ENCODE measurements around the gene GRIPAP1. TPM values are rescaled to one million over a fixed set of nuclear protein-coding genes. Genes with fewer than 3 reads are reported as not detected.
A peak's percentile ranks its signal among the peaks of the same experiment; 100 is the strongest.

The GRIPAP1 gene
- total RNA-seq, 2 experiments from 2014 or later, result 81.8 to 82.7 TPM

DNA sequence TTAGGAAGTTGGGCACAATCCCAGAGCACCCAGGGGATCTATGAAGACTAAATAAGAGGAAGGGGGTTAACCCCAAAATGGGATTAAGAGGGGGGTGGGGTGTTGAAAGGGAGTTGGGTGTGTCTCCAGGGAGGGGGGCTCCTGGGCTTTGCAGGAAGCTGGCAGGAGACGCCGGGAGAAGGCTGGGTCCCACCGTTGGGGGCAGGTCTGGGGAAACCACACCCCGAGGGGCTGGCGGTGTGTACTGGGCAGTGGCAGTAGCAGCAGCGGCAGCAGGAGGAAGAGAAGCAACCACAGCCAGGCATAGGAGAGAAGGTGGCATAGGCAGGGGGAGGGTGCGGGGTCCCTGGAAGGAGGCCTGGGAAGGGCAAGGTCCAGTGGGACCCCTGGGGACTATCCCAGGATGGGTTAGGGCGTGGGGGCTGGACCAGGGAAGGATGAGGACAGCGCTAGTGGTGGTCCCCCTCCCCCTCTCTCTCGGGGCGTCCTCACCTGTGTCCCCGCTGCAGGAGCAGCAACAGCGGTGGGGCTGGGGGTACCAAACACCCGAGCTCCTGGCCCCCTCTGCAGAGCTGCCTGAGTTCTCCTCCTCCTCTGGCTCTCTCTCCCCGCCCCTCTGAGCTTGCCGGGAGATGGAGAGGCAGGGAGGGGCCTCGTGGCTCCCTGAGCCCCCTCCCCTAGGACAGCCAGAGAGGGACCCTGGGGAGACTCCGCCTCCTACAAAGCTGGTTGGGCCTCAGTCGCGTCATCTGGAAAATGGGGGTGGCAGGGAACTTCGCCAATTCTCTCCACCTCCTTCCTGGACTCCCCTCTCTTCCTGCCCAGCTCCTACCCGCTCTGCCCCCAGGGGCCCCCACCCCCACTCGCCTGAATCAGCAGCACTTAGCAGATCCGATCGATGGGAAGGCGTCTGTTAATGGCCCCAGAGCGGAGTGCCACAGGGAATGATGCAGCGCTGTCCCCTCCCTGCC, 30.5 kb downstream of the GRIPAP1 start, which contains the start of gene KCND1:
KCND1 (minus strand) TSS at position 596 of the 971 bp plus-strand sequence. CDS start 1,573 bp downstream, outside the sequence.
- peaks cover 24% of the 10 kb centered on the region for H3K4me1 Mint-ChIP-seq (ENCODE audit: low read depth)
- POLR2A ChIA-PET, result interaction anchor here (1.7 kb wide), 1 partner anchor 13 kb away, joined by 4 read pairs; no protein-coding TSS in a partner anchor

DNA sequence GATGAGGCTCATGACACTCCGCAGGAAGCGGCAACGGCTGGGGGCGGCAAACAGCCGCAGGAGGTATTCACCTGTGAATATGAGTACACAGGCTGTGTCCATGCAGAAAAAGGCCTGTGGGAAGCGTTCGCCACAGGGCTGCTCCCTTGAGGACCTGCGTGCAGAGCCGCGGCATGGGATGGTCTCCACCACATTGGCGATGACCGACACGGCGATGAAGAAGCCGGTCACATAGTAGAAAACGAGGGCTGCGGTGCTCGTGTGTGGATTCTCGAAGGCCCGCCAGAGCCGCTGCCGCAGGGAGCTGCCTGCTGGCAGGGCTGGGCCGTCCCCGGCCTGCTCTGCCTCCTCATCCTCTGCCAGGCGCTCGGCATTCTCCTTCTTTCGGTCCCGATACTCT, 32.6 kb downstream of the GRIPAP1 start:
- POLR2A ChIA-PET, result interaction anchor here (2.4 kb wide), 1 partner anchor 12 kb away, joined by 9 read pairs; the partner anchor contains the start of gene OTUD5
- H3K36me3 Mint-ChIP-seq (ENCODE audit: low read depth), result peaks cover 14% of the 10 kb centered on the region
- no peak overlapping the region for H3K4me3 Mint-ChIP-seq
- DNase-seq (no peak), ATAC-seq (no peak)
- no peak overlapping the region for H3K27ac Mint-ChIP-seq
- H3K27me3 Mint-ChIP-seq (ENCODE audit: low read depth), result no peaks in the 10 kb centered on the region
- H3K4me1 Mint-ChIP-seq (ENCODE audit: low read depth), result peaks cover 14% of the 10 kb centered on the region
- CTCF ChIA-PET, result no interaction called here
- no peaks in the 10 kb centered on the region for H3K9me3 Mint-ChIP-seq (ENCODE audit: insufficient read depth)

More for the DNA sequence above, 30.5 kb downstream of the GRIPAP1 start, which contains the start of gene KCND1:
- Mint-ChIP-seq H3K36me3 (ENCODE audit: low read depth) (peaks cover 22% of the 10 kb centered on the region), H3K27ac (peak within 1 kb of the TSS; percentile 40), H3K4me3 (no peak within 1 kb of the TSS), H3K27me3 (ENCODE audit: low read depth) (no peaks in the 10 kb centered on the region), H3K9me3 (ENCODE audit: insufficient read depth) (no peaks in the 10 kb centered on the region)
- CTCF ChIA-PET, result interaction anchor here (1.5 to 2.3 kb wide), 3 partner anchors 10 to 72 kb away, joined by 4 to 7 read pairs (median 6); partner anchors contain the start of gene TFE3
- DNase-seq, result no peak
- no peak for ATAC-seq

DNA sequence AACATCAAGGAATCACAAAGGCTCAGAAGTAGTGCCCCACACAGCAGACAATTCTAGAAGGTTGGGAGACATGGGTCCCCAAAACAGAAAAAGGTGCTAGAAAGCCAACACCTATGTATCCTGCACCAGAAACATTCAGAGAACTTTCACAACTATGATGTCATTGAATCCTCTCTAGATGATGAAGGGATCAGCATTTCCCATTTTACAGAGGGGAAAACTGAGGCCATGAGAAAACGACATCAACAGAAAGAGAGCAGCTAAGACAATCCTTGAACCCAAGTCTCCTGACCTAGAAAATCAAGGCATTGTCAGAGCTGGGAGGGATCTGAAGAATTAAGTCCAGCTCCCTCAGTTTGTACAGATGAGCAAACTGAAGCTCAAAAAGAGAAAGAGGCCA, 33.7 kb downstream of the GRIPAP1 start:
- DNase-seq (no peak), ATAC-seq (no peak)
- no peak overlapping the region for H3K27ac Mint-ChIP-seq
- H3K9me3 Mint-ChIP-seq (ENCODE audit: insufficient read depth), result no peaks in the 10 kb centered on the region
- H3K27me3 Mint-ChIP-seq (ENCODE audit: low read depth), result no peaks in the 10 kb centered on the region
- no peak overlapping the region for H3K4me3 Mint-ChIP-seq
- ChIA-PET POLR2A (interaction anchor here (2.4 kb wide), 1 partner anchor 11 kb away, joined by 9 read pairs; the partner anchor contains the start of gene OTUD5), CTCF (no interaction called here)
- H3K4me1 Mint-ChIP-seq (ENCODE audit: low read depth), result peaks cover 16% of the 10 kb centered on the region
- peaks cover 13% of the 10 kb centered on the region for H3K36me3 Mint-ChIP-seq (ENCODE audit: low read depth)

DNA sequence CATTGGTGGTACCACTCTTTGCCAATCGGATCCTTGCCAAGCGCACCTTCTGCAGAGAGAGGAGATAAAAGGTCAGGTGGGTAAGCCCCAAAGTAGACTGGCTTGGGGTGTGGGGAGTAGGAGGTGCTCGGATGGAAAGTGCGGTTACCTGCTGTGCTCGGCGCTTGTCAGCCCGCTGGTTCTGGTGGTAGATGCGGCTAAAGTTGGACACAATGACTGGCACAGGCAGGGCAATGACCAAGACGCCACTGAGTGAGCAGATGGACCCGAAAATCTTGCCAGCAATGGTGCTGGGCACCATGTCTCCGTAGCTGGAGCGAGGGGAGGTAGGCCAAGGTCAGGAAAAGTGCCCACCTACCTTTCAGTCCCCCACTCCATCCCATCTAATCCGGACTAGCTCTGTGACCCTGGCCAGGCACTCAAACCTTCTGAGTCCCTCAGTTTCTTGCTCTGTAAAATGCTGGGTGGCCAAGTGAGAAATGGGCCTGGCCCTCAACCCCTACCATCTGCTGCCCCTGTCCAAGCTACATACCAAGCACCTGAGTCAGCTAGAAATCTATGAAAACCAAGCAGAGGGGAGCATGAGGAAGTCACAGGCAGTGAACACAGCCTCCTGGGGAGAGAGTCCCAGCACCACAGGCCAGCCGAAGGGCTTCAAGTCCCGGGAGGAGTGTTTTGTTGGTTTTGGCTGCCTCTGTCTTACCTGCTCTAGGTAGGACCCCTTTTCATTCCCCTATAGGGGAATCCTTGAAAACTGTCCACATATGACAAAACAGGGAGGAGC, 35.1 kb downstream of the GRIPAP1 start:
- POLR2A ChIA-PET, result interaction anchor here (1.1 kb wide), 1 partner anchor 45 kb away, joined by 3 read pairs; no protein-coding TSS in a partner anchor
- Mint-ChIP-seq H3K27ac (no peak overlapping the region), H3K4me1 (ENCODE audit: low read depth) (peaks cover 6% of the 10 kb centered on the region), H3K4me3 (no peak overlapping the region), H3K27me3 (ENCODE audit: low read depth) (no peaks in the 10 kb centered on the region), H3K9me3 (ENCODE audit: insufficient read depth) (no peaks in the 10 kb centered on the region), H3K36me3 (ENCODE audit: low read depth) (peaks cover 9% of the 10 kb centered on the region)
- no peak for DNase-seq
- CTCF ChIA-PET, result no interaction called here
- ATAC-seq, result no peak

DNA sequence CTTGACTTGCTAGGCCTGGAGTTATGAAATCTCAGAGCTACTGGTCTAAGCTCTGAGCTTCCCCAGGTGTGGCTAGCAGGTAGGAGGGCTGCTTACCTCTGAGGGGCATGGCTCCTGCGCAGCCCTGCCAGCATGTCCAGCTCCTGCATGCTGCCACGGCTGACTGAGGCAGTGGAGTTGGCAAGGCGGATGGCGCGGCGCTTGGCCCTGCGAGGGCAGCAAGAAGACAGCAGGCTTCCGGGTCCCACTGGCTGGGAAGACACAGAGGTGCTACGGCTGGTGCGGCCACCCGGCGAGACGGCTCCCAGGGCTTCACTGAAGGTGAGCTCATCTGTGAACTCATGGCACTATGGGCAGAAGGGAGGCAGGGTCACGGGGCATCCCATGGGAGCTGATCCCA, 36.1 kb downstream of the GRIPAP1 start:
- POLR2A ChIA-PET, result interaction anchor here (1.1 kb wide), 1 partner anchor 46 kb away, joined by 3 read pairs; no protein-coding TSS in a partner anchor
- H3K27me3 Mint-ChIP-seq (ENCODE audit: low read depth), result no peaks in the 10 kb centered on the region
- H3K9me3 Mint-ChIP-seq (ENCODE audit: insufficient read depth), result no peaks in the 10 kb centered on the region
- peaks cover 4% of the 10 kb centered on the region for H3K4me1 Mint-ChIP-seq (ENCODE audit: low read depth)
- DNase-seq (no peak), ATAC-seq (no peak)
- CTCF ChIA-PET, result no interaction called here
- H3K36me3 Mint-ChIP-seq (ENCODE audit: low read depth), result peaks cover 9% of the 10 kb centered on the region
- no peak overlapping the region for H3K27ac Mint-ChIP-seq
- H3K4me3 Mint-ChIP-seq, result no peak overlapping the region

GRCh38 chrX:48961585-48962091, 40.4 kb downstream of the GRIPAP1 start:
- Mint-ChIP-seq H3K9me3 (ENCODE audit: insufficient read depth) (no peaks in the 10 kb centered on the region), H3K4me1 (ENCODE audit: low read depth) (peaks cover 11% of the 10 kb centered on the region), H3K4me3 (no peak overlapping the region), H3K27me3 (ENCODE audit: low read depth) (no peaks in the 10 kb centered on the region), H3K36me3 (ENCODE audit: low read depth) (peaks cover 9% of the 10 kb centered on the region), H3K27ac (peak overlapping the region; percentile 30)
- DNase-seq, result no peak
- CTCF ChIA-PET, result interaction anchor here (1.7 kb wide), 1 partner anchor 11 kb away, joined by 4 read pairs; the partner anchor contains the start of gene KCND1
- POLR2A ChIA-PET, result no interaction called here
- ATAC-seq, result no peak

GRCh38 chrX:48960291-48960690, 41.8 kb downstream of the GRIPAP1 start:
- Mint-ChIP-seq H3K27ac (no peak overlapping the region), H3K27me3 (ENCODE audit: low read depth) (no peaks in the 10 kb centered on the region)

GRCh38 chrX:48958635-48959094, 43.4 kb downstream of the GRIPAP1 start:
- no peaks in the 10 kb centered on the region for H3K9me3 Mint-ChIP-seq (ENCODE audit: insufficient read depth)
- H3K4me3 Mint-ChIP-seq, result peak overlapping the region; percentile 99
- peak; percentile 31 for DNase-seq
- ATAC-seq, result no peak
- peak overlapping the region; percentile 100 for H3K27ac Mint-ChIP-seq
- CTCF ChIA-PET, result interaction anchor here (0.9 to 2.4 kb wide), 5 partner anchors 14 to 85 kb away, joined by 3 to 9 read pairs (median 6); partner anchors contain the start of genes KCND1, PQBP1, TFE3 and TIMM17B
- H3K4me1 Mint-ChIP-seq (ENCODE audit: low read depth), result peaks cover 29% of the 10 kb centered on the region
- POLR2A ChIA-PET, result interaction anchor here (0.7 to 3.2 kb wide), 15 partner anchors 10 to 122 kb away, joined by 3 to 21 read pairs (median 4); partner anchors contain the start of genes GRIPAP1, KCND1, PQBP1 and SLC35A2
- peaks cover 12% of the 10 kb centered on the region for H3K36me3 Mint-ChIP-seq (ENCODE audit: low read depth)
- no peaks in the 10 kb centered on the region for H3K27me3 Mint-ChIP-seq (ENCODE audit: low read depth)

More at GRCh38 chrX:48960291-48960690, 41.8 kb downstream of the GRIPAP1 start:
- ChIA-PET CTCF (no interaction called here), POLR2A (interaction anchor here (1.5 kb wide), 1 partner anchor 83 kb away, joined by 4 read pairs; the partner anchor contains the start of gene TFE3)
- H3K4me3 Mint-ChIP-seq, result peak overlapping the region; percentile 21
- H3K4me1 Mint-ChIP-seq (ENCODE audit: low read depth), result peaks cover 21% of the 10 kb centered on the region
- DNase-seq (no peak), ATAC-seq (no peak)
- no peaks in the 10 kb centered on the region for H3K9me3 Mint-ChIP-seq (ENCODE audit: insufficient read depth)
- peaks cover 10% of the 10 kb centered on the region for H3K36me3 Mint-ChIP-seq (ENCODE audit: low read depth)

DNA sequence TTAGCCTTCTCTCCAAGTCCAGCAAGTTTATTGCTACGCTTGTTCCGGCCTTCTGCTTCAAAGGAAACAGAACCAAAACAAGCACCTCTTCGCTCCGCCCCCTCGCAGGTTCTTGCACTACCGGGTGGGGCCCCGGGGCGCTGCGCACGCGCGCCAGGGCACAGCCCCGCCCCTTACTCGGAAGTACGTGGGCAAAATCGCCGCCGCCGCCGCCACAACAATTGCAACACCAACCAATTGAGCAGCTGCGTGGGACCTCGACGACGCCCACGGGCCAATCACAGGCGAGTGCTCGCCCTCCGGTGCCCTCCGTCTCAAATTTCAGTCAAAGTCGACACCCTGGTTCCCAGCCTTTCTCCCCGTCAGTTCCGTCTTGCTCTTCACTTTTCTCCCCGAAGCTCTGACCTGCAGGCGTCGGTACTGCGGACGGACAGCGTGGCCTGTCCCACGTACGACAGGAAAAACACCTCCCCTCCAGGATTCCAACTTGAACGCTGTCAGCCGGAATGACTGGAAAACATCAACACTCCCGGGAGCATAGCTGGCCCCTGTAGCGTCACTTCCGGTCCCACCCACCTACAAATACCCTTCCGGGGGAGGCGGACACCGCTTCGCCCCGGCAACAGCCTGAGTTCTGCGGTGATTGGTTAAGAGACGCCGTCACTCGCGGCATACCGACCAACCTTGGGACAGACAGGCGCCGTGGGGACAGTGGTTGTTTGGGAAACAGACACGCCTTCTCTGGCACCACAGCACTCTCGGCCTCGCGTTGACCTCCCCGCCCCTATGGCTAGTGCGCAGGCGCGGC, 44.0 kb downstream of the GRIPAP1 start:
- Mint-ChIP-seq H3K36me3 (ENCODE audit: low read depth) (peaks cover 12% of the 10 kb centered on the region), H3K9me3 (ENCODE audit: insufficient read depth) (no peaks in the 10 kb centered on the region), H3K27ac (peak overlapping the region; percentile 100), H3K4me1 (ENCODE audit: low read depth) (peaks cover 35% of the 10 kb centered on the region), H3K27me3 (ENCODE audit: low read depth) (no peaks in the 10 kb centered on the region), H3K4me3 (peak overlapping the region; percentile 99)
- POLR2A ChIA-PET, result interaction anchor here (0.6 to 3.2 kb wide), 17 partner anchors 9 to 122 kb away, joined by 3 to 21 read pairs (median 4); partner anchors contain the start of genes GRIPAP1, KCND1, PQBP1 and SLC35A2
- peak; percentile 95 for DNase-seq
- peak; percentile 88 for ATAC-seq
- CTCF ChIA-PET, result interaction anchor here (0.9 to 2.4 kb wide), 5 partner anchors 14 to 86 kb away, joined by 3 to 9 read pairs (median 6); partner anchors contain the start of genes KCND1, PQBP1, TFE3 and TIMM17B

GRCh38 chrX:48957477-48957826, 44.6 kb downstream of the GRIPAP1 start, which contains the start of gene OTUD5:
Gene OTUD5 (minus strand): TSS chrX:48957607. CDS start chrX:48957570, 37 bp downstream.
- no peaks in the 10 kb centered on the region for H3K27me3 Mint-ChIP-seq (ENCODE audit: low read depth)
- peak within 1 kb of the TSS; percentile 100 for H3K27ac Mint-ChIP-seq
- ChIA-PET POLR2A (interaction anchor here (0.8 to 3.2 kb wide), 9 partner anchors 12 to 84 kb away, joined by 3 to 21 read pairs (median 6); partner anchors contain the start of gene SLC35A2), CTCF (interaction anchor here (2.4 kb wide), 1 partner anchor 85 kb away, joined by 6 read pairs; no protein-coding TSS in a partner anchor)
- H3K36me3 Mint-ChIP-seq (ENCODE audit: low read depth), result peaks cover 12% of the 10 kb centered on the region
- peak within 1 kb of the TSS; percentile 99 for H3K4me3 Mint-ChIP-seq
- ATAC-seq, result peak; percentile 62
- H3K9me3 Mint-ChIP-seq (ENCODE audit: insufficient read depth), result no peaks in the 10 kb centered on the region
- H3K4me1 Mint-ChIP-seq (ENCODE audit: low read depth), result peaks cover 41% of the 10 kb centered on the region
- peak; percentile 84 for DNase-seq
